Measurements from ENCODE around the gene HIPK2. TPM values are rescaled to one million over a fixed set of nuclear protein-coding genes. Genes with fewer than 3 reads are reported as not detected.
A peak's percentile ranks its signal among the peaks of the same experiment; 100 is the strongest.

Gene HIPK2
- polyA plus RNA-seq, 1 donor (not counting 4 experiments of a cell fraction or from before 2014, with no cell fraction given), result 5.8 TPM

GRCh38 chr7:139753693-139754111 is 24.1 kb downstream of the HIPK2 start:
- Histone ChIP-seq H3K4me3 (ENCODE audit: control insufficient read depth in 2 of 3, extremely low read depth in 1 of 3, insufficient read depth in 2 of 3, low read depth in 1 of 3, low read length in 3 of 3) (no peak overlapping the region), H3K79me2 (ENCODE audit: control insufficient read depth, insufficient read depth, low read length) (peaks cover 72% of the 10 kb centered on the region), H3K9me3 (ENCODE audit: control insufficient read depth, low read depth, low read length) (no peaks in the 10 kb centered on the region), H3K4me2 (ENCODE audit: control insufficient read depth, extremely low read depth, insufficient read depth, low read depth, low read length) (no peak overlapping the region), H2AFZ (ENCODE audit: control insufficient read depth, low read length) (no peak overlapping the region), H3K9ac (ENCODE audit: control insufficient read depth, extremely low read depth, insufficient read depth, low read length) (no peak overlapping the region), H3K36me3 (ENCODE audit: control insufficient read depth in 2 of 2, extremely low read depth in 1 of 2, insufficient read depth in 2 of 2, low read length in 2 of 2) (peaks cover 1 to 5% of the 10 kb centered on the region in 2 experiments), H4K20me1 (ENCODE audit: control insufficient read depth, extremely low read depth, insufficient read depth, low read length) (peaks cover 3% of the 10 kb centered on the region), H3K27ac (ENCODE audit: control insufficient read depth, insufficient read depth, low read length) (no peak overlapping the region), H3K27me3 (ENCODE audit: control insufficient read depth, extremely low read depth, insufficient read depth, low read length) (no peaks in the 10 kb centered on the region), H3K9me1 (ENCODE audit: control insufficient read depth, extremely low read depth, insufficient read depth, low read length) (no peaks in the 10 kb centered on the region), H3K4me1 (ENCODE audit: control insufficient read depth, extremely low read depth, insufficient read depth, low read length) (no peaks in the 10 kb centered on the region)
- no peak for TF ChIP-seq EZH2 (IDR thresholded peaks at IDR 0.05; ENCODE audit: low read length)
- TF ChIP-seq, protein P1, sequence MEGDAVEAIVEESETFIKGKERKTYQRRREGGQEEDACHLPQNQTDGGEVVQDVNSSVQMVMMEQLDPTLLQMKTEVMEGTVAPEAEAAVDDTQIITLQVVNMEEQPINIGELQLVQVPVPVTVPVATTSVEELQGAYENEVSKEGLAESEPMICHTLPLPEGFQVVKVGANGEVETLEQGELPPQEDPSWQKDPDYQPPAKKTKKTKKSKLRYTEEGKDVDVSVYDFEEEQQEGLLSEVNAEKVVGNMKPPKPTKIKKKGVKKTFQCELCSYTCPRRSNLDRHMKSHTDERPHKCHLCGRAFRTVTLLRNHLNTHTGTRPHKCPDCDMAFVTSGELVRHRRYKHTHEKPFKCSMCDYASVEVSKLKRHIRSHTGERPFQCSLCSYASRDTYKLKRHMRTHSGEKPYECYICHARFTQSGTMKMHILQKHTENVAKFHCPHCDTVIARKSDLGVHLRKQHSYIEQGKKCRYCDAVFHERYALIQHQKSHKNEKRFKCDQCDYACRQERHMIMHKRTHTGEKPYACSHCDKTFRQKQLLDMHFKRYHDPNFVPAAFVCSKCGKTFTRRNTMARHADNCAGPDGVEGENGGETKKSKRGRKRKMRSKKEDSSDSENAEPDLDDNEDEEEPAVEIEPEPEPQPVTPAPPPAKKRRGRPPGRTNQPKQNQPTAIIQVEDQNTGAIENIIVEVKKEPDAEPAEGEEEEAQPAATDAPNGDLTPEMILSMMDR (optimal IDR thresholded peaks at IDR 0.05 in 1 of 3, IDR thresholded peaks at IDR 0.05 in 1 of 3, conservative IDR thresholded peaks at IDR 0.05 in 1 of 3; ENCODE audit: extremely low read depth in 1 of 3, insufficient read depth in 2 of 3, low read length in 3 of 3), result no peak
- dilution Hi-C loops (cut with MboI; ENCODE audit: extremely low pct_ligation_motif_present, low sequenced_read_pairs), result no loop called here
- no peak for DNase-seq (ENCODE audit: low read depth, low spot score)
- no peak for FAIRE-seq

GRCh38 chr7:139753081-139753692 is 24.6 kb downstream of the HIPK2 start:
- Histone ChIP-seq H3K4me1 (ENCODE audit: control insufficient read depth, extremely low read depth, insufficient read depth, low read length) (no peaks in the 10 kb centered on the region), H3K9me3 (ENCODE audit: control insufficient read depth, low read depth, low read length) (no peaks in the 10 kb centered on the region), H3K4me3 (ENCODE audit: control insufficient read depth in 2 of 3, extremely low read depth in 1 of 3, insufficient read depth in 2 of 3, low read depth in 1 of 3, low read length in 3 of 3) (no peak overlapping the region), H3K9me1 (ENCODE audit: control insufficient read depth, extremely low read depth, insufficient read depth, low read length) (no peaks in the 10 kb centered on the region), H3K4me2 (ENCODE audit: control insufficient read depth, extremely low read depth, insufficient read depth, low read depth, low read length) (no peak overlapping the region), H3K27me3 (ENCODE audit: control insufficient read depth, extremely low read depth, insufficient read depth, low read length) (no peaks in the 10 kb centered on the region), H3K9ac (ENCODE audit: control insufficient read depth, extremely low read depth, insufficient read depth, low read length) (no peak overlapping the region), H3K36me3 (ENCODE audit: control insufficient read depth in 2 of 2, extremely low read depth in 1 of 2, insufficient read depth in 2 of 2, low read length in 2 of 2) (peaks cover 1 to 5% of the 10 kb centered on the region in 2 experiments), H3K79me2 (ENCODE audit: control insufficient read depth, insufficient read depth, low read length) (peaks cover 73% of the 10 kb centered on the region), H3K27ac (ENCODE audit: control insufficient read depth, insufficient read depth, low read length) (no peak overlapping the region), H2AFZ (ENCODE audit: control insufficient read depth, low read length) (no peak overlapping the region), H4K20me1 (ENCODE audit: control insufficient read depth, extremely low read depth, insufficient read depth, low read length) (peaks cover 3% of the 10 kb centered on the region)
- TF ChIP-seq EZH2 (IDR thresholded peaks at IDR 0.05; ENCODE audit: low read length), result no peak
- TF ChIP-seq, protein P1 (optimal IDR thresholded peaks at IDR 0.05 in 1 of 3, IDR thresholded peaks at IDR 0.05 in 1 of 3, conservative IDR thresholded peaks at IDR 0.05 in 1 of 3; ENCODE audit: extremely low read depth in 1 of 3, insufficient read depth in 2 of 3, low read length in 3 of 3), result peak in 1 of 3 experiments; percentile 17
- dilution Hi-C loops (cut with MboI; ENCODE audit: extremely low pct_ligation_motif_present, low sequenced_read_pairs), result no loop called here
- FAIRE-seq (no peak), DNase-seq (ENCODE audit: low read depth, low spot score) (no peak)
